Lower lobe of right lung (tissue), 2 donors: ENCODE measurements around the gene UMPS. TPM values are rescaled to one million over a fixed set of nuclear protein-coding genes. Genes with fewer than 3 reads are reported as not detected.
"Not testable (repeated sequence)": the region's sequence is repeated elsewhere in the genome, so short reads cannot be mapped to it uniquely, and the experiment has no call there.

Experiments used
- ATAC-seq, 2 donors: fragments of 200-7000 bp; cut with Tn5 transposase; one replicate each; pipeline ENCODE4 v1.9.1; 2020 to 2022; ENCODE audit warnings: mild to moderate bottlenecking in 2 of 2, moderate library complexity in 2 of 2
- DNase-seq: peaks from one replicate; pipeline ENCODE4 v3.0.0-alpha.2; 2020
- H3K27ac ChIP-seq: fragments of 200-600 bp; one replicate; pipeline ENCODE4 v1.8.0; 2022
- H3K27me3 ChIP-seq: fragments of 200-600 bp; one replicate; pipeline ENCODE4 v1.8.0; 2022; ENCODE audit warnings: low read depth
- H3K36me3 ChIP-seq: fragments of 200-600 bp; one replicate; pipeline ENCODE4 v1.8.0; 2022; ENCODE audit warnings: mild to moderate bottlenecking
- H3K4me1 ChIP-seq: fragments of 200-600 bp; one replicate; pipeline ENCODE4 v1.8.0; 2022
- H3K4me3 ChIP-seq: fragments of 200-600 bp; one replicate; pipeline ENCODE4 v1.8.0; 2022; ENCODE audit warnings: mild to moderate bottlenecking
- H3K9me3 ChIP-seq: fragments of 200-600 bp; one replicate; pipeline ENCODE4 v1.8.0; 2022
- intact Hi-C: fragments of 100-400 bp; cut with DNase I; formaldehyde crosslinking; loops from one replicate; pipeline ENCODE4 v1.11.0; 2022
- total RNA-seq: library from RNA; stranded (reverse); fragmentation: NEBNext Ultra II Directional; extraction: Animal tissue kit (Norgen Biotek cat#: 25700); gene quantifications from one replicate; pipeline ENCODE4 v1.2.1, GENCODE V29; 2021
- TF ChIP-seq, protein P1 (sequence below): fragments of 200-600 bp; IDR thresholded peaks from one replicate; pipeline ENCODE4 v1.8.0; 2022; ENCODE audit warnings: antibody characterized with exemption, mild to moderate bottlenecking
- donor health status: DM: no; HTN: yes; CAD: no; lungs with severe emphysema.

Gene UMPS
- total RNA-seq, 1 donor from 2014 or later = 27.8 TPM

DNA sequence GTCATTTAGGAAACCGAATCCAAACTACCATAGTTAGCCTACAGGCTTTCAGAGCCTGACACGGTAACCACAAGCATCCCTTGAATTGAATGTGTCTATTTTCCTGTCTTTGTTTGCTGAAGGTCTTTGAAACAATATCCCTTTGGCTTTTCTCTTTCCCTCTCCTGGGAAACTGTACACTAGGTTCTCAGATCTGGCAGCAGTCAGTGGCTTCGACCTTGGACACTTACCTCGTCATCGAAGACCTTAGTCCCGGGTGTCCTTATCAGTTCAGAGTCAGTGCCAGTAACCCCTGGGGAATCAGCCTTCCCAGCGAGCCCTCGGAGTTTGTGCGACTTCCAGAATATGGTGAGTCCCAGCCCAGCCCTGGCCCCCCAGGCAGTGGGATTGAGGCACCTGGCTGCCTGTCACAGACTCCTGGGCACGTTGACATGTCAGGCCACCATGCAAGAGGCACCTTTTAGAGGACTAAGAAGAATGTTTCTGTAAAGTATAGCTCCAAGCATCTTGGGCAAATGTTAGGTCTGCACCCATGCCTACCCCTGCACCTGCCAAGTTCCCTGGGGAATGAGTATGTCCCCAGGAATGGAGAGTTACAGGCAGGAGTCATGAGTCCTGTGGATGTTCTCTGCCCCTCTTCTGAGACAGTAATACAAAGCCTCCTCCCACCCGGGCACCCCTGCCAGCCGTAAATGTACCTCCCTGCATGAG is 30.4 kb upstream of the UMPS start:
- DNase-seq = no peak

DNA sequence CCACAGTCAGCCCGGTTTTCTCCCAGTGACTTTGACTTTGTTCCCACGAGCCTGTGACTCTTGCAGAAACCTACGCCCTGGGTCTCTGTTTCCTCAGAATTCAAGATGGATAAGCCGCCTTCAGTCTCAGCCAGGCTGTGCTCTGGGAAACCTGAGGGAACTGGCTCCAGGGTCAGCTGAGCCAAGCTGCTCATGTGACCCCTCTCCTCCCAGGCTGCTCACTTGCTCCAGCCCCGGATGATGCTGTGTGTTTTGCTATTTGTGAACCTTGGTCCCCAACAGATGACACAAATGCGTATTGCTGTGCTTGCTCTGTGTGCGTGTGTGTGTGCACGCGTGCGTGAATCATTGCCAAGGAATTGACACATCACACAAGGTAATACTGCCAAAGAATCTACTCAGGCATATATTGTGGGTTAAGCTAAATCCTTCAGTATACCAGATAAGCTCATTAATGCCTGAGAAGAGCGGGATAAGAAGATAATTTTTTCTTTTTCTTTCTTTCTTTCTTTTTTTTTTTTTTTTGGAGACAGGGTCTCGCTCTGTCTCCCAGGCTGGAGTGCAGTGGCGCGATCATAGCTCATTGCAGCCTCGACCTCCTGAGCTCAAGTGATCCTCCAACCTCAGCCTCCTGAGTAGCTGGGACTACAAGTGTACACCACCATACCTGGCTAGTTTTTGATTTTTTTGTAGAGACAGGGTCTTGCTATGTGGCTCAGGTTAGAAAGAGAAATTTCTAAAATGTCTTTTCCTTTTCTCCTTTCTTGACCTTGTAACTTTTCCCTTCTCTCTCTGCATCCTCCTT is 29.2 kb upstream of the UMPS start:
- Histone ChIP-seq H3K27ac (no peak overlapping the region), H3K9me3 (no peaks in the 10 kb centered on the region), H3K4me1 (no peaks in the 10 kb centered on the region), H3K4me3 (no peak overlapping the region), H3K27me3 (no peaks in the 10 kb centered on the region), H3K36me3 (no peaks in the 10 kb centered on the region)
- intact Hi-C loops = no loop called here
- DNase-seq (no peak), ATAC-seq (no peak)
- TF ChIP-seq, protein P1, sequence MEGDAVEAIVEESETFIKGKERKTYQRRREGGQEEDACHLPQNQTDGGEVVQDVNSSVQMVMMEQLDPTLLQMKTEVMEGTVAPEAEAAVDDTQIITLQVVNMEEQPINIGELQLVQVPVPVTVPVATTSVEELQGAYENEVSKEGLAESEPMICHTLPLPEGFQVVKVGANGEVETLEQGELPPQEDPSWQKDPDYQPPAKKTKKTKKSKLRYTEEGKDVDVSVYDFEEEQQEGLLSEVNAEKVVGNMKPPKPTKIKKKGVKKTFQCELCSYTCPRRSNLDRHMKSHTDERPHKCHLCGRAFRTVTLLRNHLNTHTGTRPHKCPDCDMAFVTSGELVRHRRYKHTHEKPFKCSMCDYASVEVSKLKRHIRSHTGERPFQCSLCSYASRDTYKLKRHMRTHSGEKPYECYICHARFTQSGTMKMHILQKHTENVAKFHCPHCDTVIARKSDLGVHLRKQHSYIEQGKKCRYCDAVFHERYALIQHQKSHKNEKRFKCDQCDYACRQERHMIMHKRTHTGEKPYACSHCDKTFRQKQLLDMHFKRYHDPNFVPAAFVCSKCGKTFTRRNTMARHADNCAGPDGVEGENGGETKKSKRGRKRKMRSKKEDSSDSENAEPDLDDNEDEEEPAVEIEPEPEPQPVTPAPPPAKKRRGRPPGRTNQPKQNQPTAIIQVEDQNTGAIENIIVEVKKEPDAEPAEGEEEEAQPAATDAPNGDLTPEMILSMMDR = no peak

More for the DNA sequence above, 30.4 kb upstream of the UMPS start:
- no peaks in the 10 kb centered on the region for H3K36me3 ChIP-seq
- no peaks in the 10 kb centered on the region for H3K4me1 ChIP-seq
- H3K27ac ChIP-seq = no peak overlapping the region
- no peak for ATAC-seq
- no peaks in the 10 kb centered on the region for H3K9me3 ChIP-seq
- intact Hi-C loops = no loop called here
- no peak overlapping the region for H3K4me3 ChIP-seq
- TF ChIP-seq, protein P1 = no peak
- no peaks in the 10 kb centered on the region for H3K27me3 ChIP-seq

DNA sequence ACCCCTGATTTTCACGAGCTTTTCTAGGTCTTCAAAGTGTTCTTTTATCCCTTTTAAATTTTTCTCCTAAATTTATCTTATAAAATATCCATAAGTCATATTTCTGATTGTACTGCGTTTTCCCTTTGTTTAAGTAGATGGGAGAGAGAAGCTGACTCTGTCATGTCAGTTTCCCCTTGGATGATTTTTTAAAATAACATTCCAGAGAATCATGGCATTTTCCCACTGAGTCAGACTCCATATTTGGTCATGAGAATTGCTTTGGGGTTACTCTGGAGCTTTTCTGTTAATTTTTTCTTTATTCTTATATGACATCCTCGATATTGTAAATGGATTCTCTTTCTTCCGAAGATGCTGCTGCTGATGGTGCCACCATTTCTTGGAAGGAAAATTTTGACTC is 28.6 kb upstream of the UMPS start:
- TF ChIP-seq, protein P1 = no peak
- no peaks in the 10 kb centered on the region for H3K4me1 ChIP-seq
- intact Hi-C loops = no loop called here

DNA sequence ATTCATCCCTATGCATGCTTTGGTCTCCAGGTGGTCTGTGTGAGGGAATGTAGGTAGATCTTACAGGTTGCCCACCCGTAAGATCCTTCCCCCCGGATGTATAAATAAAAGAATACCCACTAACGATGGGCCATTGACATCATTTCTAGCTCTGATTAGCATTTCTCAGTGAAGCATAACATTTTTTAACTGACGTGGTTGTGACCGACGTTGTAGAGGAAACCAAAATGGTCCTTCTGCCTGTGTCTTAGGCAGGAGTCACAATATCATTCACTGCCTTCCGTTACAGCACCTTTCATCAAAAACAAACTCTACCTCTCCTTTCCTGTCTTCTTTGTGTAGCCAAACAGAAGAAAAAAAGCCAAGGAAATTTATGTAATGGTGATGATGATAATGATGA is 27.3 kb upstream of the UMPS start:
- Histone ChIP-seq H3K4me1 (no peaks in the 10 kb centered on the region), H3K27ac (no peak overlapping the region), H3K27me3 (no peaks in the 10 kb centered on the region), H3K36me3 (no peaks in the 10 kb centered on the region), H3K9me3 (no peaks in the 10 kb centered on the region), H3K4me3 (no peak overlapping the region)
- TF ChIP-seq, protein P1 = no peak
- intact Hi-C loops = no loop called here
- ATAC-seq (no peak), DNase-seq (no peak)

More for the DNA sequence above, 28.6 kb upstream of the UMPS start:
- ATAC-seq = no peak
- Histone ChIP-seq H3K9me3 (no peaks in the 10 kb centered on the region), H3K4me3 (no peak overlapping the region), H3K36me3 (no peaks in the 10 kb centered on the region), H3K27me3 (no peaks in the 10 kb centered on the region), H3K27ac (no peak overlapping the region)
- no peak for DNase-seq

DNA sequence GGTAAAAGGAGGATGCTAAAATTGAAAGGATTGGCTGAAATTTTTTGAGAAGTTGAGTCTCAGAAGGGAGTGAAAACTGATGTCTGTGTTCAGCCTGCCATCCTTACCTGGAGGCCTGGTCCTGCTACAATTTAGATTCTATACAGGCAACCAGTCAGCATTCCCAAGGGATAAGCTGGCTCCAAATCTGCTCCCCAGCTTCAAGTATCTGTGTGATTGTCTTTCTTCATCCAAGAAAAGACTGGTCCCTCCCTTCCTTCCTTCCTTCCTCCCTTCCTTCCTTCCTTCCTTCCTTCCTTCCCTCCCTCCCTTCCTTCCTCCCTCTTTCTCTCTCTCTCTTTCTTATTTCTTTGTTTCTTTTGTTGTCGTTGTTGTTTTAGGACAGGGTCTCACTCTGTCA is 24.7 kb upstream of the UMPS start:
- TF ChIP-seq, protein P1 = no peak

DNA sequence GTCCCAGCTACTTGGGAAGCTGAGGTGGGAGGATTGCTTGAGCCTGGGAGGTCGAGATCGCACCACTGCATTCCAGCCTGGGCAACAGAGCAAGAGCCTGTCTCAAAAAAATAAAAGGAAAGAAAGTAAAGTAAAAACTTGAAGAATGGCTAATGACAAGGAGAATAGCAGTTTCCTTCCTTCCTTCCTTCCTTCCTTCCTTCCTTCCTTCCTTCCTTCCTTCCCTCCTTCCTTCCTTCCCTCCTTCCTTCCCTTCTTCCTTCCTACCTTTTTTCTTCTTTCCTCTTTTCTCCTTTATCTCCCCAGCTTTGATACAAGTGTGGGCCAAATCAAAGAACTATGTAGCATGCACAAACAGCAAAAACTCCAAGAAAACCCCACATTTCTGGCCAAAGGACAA is 23.0 kb upstream of the UMPS start:
- intact Hi-C loops, H3K27ac ChIP-seq, H3K4me3 ChIP-seq, H3K9me3 ChIP-seq, H3K36me3 ChIP-seq, DNase-seq, H3K27me3 ChIP-seq, ATAC-seq, H3K4me1 ChIP-seq: not testable (repeated sequence)

More for the DNA sequence above, 24.7 kb upstream of the UMPS start:
- no peaks in the 10 kb centered on the region for H3K4me1 ChIP-seq
- intact Hi-C loops = no loop called here
- no peak for ATAC-seq
- H3K27me3 ChIP-seq = no peaks in the 10 kb centered on the region
- H3K36me3 ChIP-seq = no peaks in the 10 kb centered on the region
- no peaks in the 10 kb centered on the region for H3K9me3 ChIP-seq
- DNase-seq = no peak
- H3K27ac ChIP-seq = no peak overlapping the region
- H3K4me3 ChIP-seq = no peak overlapping the region
